HG03565 (cell line): ENCODE results near the gene PCDH10.

Source experiments
- ATAC-seq: cut with Tn5 transposase; IDR thresholded peaks from one replicate; pipeline ENCODE4 v1.9.1; 2021; ENCODE audit warnings: mild to moderate bottlenecking, moderate library complexity; ENCODE audit not compliant: unreplicated experiment

The PCDH10 gene

DNA sequence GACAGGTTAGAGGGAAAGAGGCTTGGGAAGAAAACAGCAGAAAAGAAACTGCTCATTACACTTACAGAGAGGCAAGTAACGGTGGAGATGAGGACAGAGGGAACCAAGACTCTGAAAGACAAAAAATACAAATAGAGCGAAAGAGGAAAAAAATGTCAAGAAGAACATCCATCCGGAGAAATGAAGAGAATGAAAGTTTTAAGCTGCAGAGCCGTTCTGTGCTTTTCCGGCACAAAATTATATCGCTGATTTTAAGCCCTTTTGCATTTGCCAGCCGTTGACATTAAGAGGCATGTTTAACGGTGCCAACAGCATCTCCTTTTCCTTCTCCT is 236 bp downstream of the PCDH10 start:
- no peak for ATAC-seq

DNA sequence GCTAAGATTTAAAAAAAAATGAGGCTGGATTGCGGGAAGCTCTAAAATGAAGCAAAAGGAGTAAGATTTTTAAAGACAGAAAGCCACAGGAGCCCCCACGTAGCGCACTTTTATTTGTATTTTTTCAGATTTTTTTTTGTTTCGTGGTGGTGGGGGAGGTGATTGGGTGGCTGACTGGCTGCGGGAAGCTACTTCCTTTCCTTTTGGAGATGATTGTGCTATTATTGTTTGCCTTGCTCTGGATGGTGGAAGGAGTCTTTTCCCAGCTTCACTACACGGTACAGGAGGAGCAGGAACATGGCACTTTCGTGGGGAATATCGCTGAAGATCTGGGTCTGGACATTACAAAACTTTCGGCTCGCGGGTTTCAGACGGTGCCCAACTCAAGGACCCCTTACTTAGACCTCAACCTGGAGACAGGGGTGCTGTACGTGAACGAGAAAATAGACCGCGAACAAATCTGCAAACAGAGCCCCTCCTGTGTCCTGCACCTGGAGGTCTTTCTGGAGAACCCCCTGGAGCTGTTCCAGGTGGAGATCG is 908 bp downstream of the PCDH10 start:
- ATAC-seq = no peak

DNA sequence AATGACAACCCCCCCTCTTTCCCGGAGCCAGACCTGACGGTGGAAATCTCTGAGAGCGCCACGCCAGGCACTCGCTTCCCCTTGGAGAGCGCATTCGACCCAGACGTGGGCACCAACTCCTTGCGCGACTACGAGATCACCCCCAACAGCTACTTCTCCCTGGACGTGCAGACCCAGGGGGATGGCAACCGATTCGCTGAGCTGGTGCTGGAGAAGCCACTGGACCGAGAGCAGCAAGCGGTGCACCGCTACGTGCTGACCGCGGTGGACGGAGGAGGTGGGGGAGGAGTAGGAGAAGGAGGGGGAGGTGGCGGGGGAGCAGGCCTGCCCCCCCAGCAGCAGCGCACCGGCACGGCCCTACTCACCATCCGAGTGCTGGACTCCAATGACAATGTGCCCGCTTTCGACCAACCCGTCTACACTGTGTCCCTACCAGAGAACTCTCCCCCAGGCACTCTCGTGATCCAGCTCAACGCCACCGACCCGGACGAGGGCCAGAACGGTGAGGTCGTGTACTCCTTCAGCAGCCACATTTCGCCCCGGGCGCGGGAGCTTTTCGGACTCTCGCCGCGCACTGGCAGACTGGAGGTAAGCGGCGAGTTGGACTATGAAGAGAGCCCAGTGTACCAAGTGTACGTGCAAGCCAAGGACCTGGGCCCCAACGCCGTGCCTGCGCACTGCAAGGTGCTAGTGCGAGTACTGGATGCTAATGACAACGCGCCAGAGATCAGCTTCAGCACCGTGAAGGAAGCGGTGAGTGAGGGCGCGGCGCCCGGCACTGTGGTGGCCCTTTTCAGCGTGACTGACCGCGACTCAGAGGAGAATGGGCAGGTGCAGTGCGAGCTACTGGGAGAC is 1.6 kb downstream of the PCDH10 start:
- no peak for ATAC-seq

DNA sequence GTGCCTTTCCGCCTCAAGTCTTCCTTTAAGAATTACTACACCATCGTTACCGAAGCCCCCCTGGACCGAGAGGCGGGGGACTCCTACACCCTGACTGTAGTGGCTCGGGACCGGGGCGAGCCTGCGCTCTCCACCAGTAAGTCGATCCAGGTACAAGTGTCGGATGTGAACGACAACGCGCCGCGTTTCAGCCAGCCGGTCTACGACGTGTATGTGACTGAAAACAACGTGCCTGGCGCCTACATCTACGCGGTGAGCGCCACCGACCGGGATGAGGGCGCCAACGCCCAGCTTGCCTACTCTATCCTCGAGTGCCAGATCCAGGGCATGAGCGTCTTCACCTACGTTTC is 2.2 kb downstream of the PCDH10 start:
- ATAC-seq = no peak

DNA sequence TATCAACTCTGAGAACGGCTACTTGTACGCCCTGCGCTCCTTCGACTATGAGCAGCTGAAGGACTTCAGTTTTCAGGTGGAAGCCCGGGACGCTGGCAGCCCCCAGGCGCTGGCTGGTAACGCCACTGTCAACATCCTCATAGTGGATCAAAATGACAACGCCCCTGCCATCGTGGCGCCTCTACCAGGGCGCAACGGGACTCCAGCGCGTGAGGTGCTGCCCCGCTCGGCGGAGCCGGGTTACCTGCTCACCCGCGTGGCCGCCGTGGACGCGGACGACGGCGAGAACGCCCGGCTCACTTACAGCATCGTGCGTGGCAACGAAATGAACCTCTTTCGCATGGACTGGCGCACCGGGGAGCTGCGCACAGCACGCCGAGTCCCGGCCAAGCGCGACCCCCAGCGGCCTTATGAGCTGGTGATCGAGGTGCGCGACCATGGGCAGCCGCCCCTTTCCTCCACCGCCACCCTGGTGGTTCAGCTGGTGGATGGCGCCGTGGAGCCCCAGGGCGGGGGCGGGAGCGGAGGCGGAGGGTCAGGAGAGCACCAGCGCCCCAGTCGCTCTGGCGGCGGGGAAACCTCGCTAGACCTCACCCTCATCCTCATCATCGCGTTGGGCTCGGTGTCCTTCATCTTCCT is 2.7 kb downstream of the PCDH10 start:
- ATAC-seq = no peak

DNA sequence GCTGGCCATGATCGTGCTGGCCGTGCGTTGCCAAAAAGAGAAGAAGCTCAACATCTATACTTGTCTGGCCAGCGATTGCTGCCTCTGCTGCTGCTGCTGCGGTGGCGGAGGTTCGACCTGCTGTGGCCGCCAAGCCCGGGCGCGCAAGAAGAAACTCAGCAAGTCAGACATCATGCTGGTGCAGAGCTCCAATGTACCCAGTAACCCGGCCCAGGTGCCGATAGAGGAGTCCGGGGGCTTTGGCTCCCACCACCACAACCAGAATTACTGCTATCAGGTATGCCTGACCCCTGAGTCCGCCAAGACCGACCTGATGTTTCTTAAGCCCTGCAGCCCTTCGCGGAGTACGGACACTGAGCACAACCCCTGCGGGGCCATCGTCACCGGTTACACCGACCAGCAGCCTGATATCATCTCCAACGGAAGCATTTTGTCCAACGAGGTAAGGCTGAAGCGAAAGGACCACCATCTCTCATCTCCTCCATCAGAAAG is 3.3 kb downstream of the PCDH10 start:
- ATAC-seq = no peak

- no peak for ATAC-seq
Measured at GRCh38 chr4:133152831-133153481, 3.9 kb downstream of the PCDH10 start.

- peak; percentile 68 for ATAC-seq
Measured at GRCh38 chr4:133154725-133155124, 5.6 kb downstream of the PCDH10 start.

DNA sequence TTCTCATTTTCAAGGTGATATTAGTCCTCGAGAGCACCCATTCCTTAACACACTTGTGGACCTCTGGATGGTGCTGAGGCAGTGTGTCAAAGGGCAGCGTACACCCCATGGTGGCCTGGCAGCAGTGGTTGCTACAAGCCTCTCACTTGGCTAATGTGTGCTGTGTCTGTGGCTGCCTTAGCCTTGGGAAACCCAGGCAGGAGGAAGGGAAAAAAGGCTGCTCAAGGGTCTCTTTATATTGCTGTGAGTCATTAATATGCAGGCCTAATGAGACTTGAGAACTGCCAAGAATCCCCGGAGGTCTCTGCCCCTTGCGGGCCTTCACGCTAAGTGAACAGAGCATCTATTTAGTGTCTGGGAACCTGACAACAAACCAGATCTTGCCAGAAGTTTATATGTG is 7.0 kb downstream of the PCDH10 start:
- ATAC-seq = no peak

- ATAC-seq = no peak
Measured at GRCh38 chr4:133156556-133156955, 7.5 kb downstream of the PCDH10 start.

GRCh38 chr4:133157460-133158160 is 8.5 kb downstream of the PCDH10 start:
- ATAC-seq = no peak

- no peak for ATAC-seq
Measured at GRCh38 chr4:133160853-133161252, 11.8 kb downstream of the PCDH10 start.

GRCh38 chr4:133161570-133162295 is 12.6 kb downstream of the PCDH10 start:
- ATAC-seq = no peak

DNA sequence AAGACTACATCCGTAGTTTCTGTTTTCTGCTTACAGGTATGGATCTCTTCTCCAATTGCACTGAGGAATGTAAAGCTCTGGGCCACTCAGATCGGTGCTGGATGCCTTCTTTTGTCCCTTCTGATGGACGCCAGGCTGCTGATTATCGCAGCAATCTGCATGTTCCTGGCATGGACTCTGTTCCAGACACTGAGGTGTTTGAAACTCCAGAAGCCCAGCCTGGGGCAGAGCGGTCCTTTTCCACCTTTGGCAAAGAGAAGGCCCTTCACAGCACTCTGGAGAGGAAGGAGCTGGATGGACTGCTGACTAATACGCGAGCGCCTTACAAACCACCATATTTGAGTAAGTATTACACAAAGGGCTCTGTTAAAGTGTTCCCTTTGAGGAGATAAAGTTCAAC is 13.8 kb downstream of the PCDH10 start:
- ATAC-seq = no peak

- no peak for ATAC-seq
Measured at GRCh38 chr4:133178956-133179355, 29.9 kb downstream of the PCDH10 start.

GRCh38 chr4:133186210-133186609 is 37.1 kb downstream of the PCDH10 start:
- ATAC-seq = no peak

DNA sequence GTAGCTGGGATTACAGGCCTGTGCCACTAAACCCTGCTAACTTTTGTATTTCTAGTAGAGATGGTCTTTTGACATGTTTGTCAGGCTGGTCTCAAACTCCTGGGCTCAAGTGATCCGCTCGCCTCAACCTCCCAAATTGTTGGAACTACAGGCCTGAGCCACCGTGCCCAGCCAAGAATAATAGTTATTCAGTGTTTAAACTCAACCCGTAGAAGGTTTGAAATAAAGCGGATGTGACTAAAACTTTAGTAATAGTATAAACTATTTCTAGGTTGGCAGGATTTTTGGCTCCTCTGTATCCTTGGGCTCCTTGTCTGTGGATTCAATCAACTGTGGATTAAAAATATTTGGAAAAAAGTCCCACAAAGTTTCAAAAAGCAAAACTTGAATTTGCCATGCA is 37.8 kb downstream of the PCDH10 start:
- no peak for ATAC-seq

DNA sequence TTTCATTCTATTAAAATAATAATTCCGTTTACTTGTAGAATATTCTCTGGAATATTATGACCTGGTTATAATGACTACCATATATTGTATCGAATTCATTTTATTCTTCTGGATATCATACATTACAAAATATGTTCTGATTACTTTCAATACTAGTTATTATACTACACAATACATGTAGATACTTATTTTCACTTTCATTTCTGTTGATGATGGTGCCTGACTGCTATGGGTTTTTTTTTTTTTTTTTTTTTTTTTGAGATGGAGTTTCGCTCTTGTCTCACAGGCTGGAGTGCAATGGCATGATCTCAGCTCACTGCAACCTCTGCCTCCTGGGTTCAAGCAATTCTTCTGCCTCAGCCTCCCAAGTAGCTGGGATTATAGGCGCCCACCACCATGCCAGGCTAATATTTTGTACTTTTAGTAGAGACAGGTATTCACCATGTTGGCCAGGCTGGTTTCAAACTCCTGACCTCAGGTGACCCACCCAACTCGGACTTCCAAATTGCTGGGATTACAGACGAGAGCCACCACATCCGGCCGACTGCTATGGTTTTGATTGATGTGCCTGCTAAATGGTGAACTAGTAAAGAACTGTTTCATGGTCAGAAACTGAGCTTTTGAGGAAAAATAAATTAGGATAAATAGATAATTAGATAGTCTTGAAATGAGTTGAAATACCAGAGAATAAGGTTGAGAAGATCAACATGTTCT is 39.5 kb downstream of the PCDH10 start:
- no peak for ATAC-seq

DNA sequence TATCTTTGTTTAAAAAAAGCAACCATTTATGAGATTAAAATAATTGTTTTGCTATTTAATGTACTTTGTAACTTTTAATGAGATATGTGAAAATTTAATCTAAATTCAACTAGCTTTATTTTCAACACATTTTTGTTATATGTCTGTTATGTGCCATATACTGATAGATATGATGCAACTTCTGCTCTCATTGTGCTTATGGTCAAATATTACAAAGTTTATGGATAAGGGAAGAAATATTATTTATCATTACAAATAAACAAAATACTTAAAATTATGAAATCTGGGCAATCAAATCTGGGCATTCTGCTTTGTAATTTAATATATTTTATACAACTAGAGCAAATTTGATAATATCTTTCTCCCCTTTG is 40.0 kb downstream of the PCDH10 start:
- ATAC-seq = no peak

GRCh38 chr4:133190098-133190497 is 41.0 kb downstream of the PCDH10 start:
- ATAC-seq = no peak
